ENCODE measurements around the gene RTF1.
"Not testable (repeated sequence)": the region's sequence is repeated elsewhere in the genome, so short reads cannot be mapped to it uniquely, and the experiment has no call there.

Gene RTF1

DNA sequence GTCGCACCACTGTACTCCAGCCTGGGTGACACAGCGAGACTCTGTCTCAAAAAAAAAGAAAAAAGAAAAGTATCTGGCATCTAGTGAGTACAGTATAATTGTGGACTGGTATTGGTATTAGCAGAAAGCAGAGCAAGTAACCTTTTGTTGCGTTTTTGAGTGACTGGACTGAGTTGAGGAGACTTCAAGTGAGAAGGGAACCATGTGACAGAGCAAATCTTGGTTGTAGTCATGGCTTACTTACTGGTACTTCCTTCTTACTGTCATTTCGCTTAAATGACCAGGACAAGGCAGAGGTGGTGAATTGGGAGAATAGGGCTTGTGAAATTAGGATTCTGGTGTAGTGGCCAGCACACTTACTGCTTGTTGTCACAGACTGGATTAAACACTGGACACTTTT is 20.6 kb downstream of the RTF1 start:
- DNase-seq (ENCODE audit: low read depth), result no peak

- no peak for DNase-seq (ENCODE audit: low read depth)
Observed at GRCh38 chr15:41438206-41438605, 21.3 kb downstream of the RTF1 start.

DNA sequence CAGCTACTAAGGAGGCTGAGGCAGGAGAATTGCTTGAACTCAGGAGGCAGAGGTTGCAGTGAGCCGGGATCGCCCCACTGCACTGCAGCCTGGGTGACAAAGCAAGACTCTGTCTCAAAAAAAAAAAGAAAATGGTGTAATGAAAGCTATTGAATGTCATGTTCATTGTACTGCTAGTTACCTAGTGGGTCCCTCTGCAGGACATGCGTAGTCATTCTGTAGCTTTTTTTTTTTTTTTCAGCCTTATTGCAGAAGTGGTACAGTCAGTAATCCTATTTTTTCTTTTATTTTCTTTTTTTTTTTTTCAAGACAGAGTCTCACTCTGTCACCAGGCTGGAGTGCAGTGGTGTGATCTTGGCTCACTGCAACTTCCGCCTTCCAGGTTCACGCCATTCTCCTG is 21.9 kb downstream of the RTF1 start:
- DNase-seq (ENCODE audit: low read depth), result not testable (repeated sequence)

DNA sequence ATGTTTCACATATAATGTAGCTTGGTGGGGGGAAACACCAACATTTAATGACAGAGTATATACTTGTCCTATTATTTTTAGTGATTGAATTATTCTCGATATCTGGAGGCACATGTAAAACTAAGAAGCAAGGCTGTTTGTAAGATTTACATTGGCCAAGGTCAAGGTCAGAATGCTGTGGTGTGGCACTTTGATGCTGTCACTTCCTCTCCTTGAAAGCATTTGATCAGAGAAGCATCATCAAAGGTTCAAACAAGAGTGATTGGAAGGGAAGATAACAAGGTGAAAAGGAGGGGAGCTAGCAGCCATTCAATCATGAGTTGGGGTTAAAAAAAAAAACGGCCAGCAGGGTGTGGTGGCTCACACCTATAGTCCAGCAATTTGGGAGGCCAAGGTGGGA is 26.4 kb downstream of the RTF1 start:
- no peak for DNase-seq (ENCODE audit: low read depth)

GRCh38 chr15:41445399-41445798 is 28.5 kb downstream of the RTF1 start:
- no peak for DNase-seq (ENCODE audit: low read depth)

DNA sequence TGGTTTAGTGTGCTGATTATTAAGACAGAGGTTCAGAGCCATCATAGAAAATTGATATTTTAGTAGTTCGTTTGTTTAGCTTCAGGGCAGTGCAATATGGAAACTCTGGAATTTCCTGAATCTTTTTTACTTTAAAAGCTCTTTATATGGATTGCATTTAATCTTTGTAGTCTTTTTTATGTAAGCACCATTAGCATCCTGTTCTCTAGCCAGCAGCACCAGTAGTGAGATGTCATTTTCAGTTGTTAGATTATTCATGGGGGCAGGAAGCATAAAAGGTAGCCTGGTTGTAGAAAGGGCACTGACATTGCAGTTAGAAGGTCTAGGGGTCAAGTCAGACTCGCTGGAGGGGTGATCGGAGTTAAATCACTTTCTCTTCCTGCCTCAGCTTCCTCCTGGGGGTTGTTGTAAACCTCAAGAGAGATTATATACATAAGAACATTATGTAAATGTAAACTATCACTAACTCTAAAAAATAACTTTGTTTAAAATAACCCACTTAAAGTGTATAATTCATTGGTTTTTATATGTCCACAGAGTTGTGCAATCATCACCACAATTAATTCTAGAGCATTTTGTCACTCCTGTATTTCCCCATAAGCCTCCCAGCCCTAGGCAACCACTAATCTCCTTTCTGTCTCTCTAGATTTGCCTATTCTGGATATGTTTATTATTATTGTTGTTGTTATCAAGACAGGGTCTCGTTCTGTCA is 45.3 kb downstream of the RTF1 start:
- no peak for DNase-seq (ENCODE audit: low read depth)

- DNase-seq (ENCODE audit: low read depth), result no peak
Observed at GRCh38 chr15:41464889-41465580, 48.1 kb downstream of the RTF1 start.

GRCh38 chr15:41465822-41466421 is 49.0 kb downstream of the RTF1 start:
- no peak for DNase-seq (ENCODE audit: low read depth)

GRCh38 chr15:41466711-41467110 is 49.8 kb downstream of the RTF1 start:
- no peak for DNase-seq (ENCODE audit: low read depth)

GRCh38 chr15:41469644-41470043 is 52.7 kb downstream of the RTF1 start:
- not testable (repeated sequence) for DNase-seq (ENCODE audit: low read depth)

DNA sequence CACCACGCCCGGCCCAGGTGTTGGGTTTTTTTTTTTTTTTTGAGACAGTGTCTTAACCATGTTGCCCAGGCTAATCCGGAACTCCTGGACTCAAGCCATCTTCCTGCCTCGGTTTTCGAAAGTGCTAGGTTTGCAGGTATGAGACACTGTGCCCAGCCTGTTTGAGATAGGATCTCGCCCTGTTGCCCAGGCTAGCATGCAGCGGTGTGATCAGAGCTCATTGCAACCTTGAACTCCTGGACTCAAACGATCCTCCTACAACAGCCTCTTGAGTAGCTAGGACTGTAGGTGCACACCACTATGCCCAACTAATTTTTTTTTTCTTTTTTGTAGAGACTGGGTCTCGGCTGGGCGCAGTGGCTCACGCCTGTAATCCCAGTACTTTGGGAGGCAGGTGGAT is 56.5 kb downstream of the RTF1 start:
- DNase-seq (ENCODE audit: low read depth), result no peak

GRCh38 chr15:41474436-41474835 is 57.5 kb downstream of the RTF1 start:
- no peak for DNase-seq (ENCODE audit: low read depth)

DNA sequence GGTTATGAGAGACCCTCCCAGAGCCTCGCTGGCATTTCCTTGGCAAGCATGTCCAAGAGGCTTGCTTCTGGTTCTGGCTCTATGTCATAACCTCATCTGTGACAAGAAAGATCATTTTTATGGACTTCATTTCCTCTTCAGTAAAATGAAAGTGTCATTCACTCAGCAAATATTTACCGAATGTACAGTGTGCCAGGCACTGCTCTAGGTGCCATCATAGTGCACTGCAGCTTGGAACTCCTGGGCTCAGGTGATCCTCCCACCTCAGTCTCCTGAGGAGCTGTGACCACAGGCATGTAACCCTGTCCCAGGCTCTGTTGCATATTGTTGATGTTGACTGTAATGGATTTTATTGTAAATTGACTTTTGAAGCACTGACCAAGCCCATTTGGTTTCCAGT is 58.0 kb downstream of the RTF1 start:
- DNase-seq (ENCODE audit: low read depth), result no peak

GRCh38 chr15:41476416-41477048 is 59.6 kb downstream of the RTF1 start:
- DNase-seq (ENCODE audit: low read depth), result no peak

- no peak for DNase-seq (ENCODE audit: low read depth)
Observed at GRCh38 chr15:41480396-41481140, 63.7 kb downstream of the RTF1 start.

- no peak for DNase-seq (ENCODE audit: low read depth)
Observed at GRCh38 chr15:41482110-41482877, 65.4 kb downstream of the RTF1 start.

GRCh38 chr15:41483115-41483514 is 66.2 kb downstream of the RTF1 start:
- no peak for DNase-seq (ENCODE audit: low read depth)

DNA sequence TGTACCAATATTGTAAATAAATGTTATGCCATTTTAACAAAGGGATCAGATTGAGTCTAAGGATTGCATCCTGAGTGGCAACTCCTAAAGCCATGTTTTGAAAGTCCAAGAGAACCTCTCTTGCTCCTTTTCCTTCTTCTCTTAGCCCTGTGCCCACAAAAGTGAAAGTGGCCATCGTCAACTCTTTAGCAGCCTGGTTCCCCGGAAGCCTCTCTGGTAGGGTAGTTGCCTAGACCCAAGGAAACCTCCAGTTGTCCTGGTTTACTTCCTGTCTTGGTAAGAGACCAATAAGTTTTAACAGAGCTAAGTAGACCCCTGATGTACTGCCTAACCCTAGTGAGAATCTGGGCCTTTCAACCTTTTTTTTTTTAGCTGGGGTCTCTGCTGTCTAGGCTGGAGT is 66.6 kb downstream of the RTF1 start:
- no peak for DNase-seq (ENCODE audit: low read depth)

- no peak for DNase-seq (ENCODE audit: low read depth)
Observed at GRCh38 chr15:41484937-41485625, 68.2 kb downstream of the RTF1 start.

DNA sequence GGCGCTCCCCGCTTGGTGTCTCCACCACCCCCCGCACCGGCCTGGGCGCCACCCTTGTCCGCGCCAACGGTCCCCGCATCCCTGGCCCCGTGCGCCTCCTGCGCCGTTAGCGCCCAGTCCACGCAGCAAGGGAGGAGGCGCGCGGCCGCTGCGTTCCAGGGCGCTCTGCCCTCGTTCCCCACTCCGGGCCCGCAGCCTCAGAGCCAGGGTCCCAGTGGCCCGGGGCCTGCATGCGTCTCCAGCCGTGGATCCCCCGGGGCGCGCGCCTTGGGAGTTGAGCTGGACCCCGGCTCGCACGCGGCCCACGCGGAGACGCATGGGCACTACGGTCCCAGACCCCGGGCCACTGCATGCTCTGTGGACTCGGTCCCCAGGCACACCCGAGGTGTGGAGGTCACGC is 69.4 kb downstream of the RTF1 start:
- DNase-seq (ENCODE audit: low read depth), result no peak

- DNase-seq (ENCODE audit: low read depth), result no peak
Observed at GRCh38 chr15:41487381-41487780, 70.5 kb downstream of the RTF1 start.

Data from stimulated activated CD8-positive, alpha-beta memory T cell treated with anti-CD3 and anti-CD28 coated beads, Interleukin-15, amount 100 ng/mL, for 1 hour (primary cell).